GM23248 (cell line): Measurements from ENCODE around the gene TMPRSS11A.

ENCODE experiments used
- EZH2 ChIP-seq: fragments of 200-600 bp; sonication (generic); IDR thresholded peaks from 2 replicates; pipeline ENCODE4 v1.6.1; 2018; ENCODE audit warnings: antibody characterized with exemption, mild to moderate bottlenecking; ENCODE audit not compliant: insufficient read depth, poor library complexity, severe bottlenecking
- EZH2phosphoT487 ChIP-seq: fragments of 200-600 bp; sonication (generic); IDR thresholded peaks from 2 replicates; pipeline ENCODE4 v1.6.1; 2018; ENCODE audit warnings: antibody characterized with exemption, moderate library complexity, mild to moderate bottlenecking, low read depth; ENCODE audit not compliant: insufficient read depth

GRCh38 chr4:67940506-67940905, 22.8 kb downstream of the TMPRSS11A start:
- TF ChIP-seq EZH2 (no peak), EZH2phosphoT487 (no peak)
